NOMO-1 treated with DMSO at 0.1 percent for 48 hours (cell line): ENCODE measurements around the gene NDUFS1.
A peak's percentile ranks its signal among the peaks of the same experiment; 100 is the strongest.
"Not testable (repeated sequence)": the region's sequence is repeated elsewhere in the genome, so short reads cannot be mapped to it uniquely, and the experiment has no call there.

Experiments
- DNase-seq: peaks from one replicate; lab custom pipeline; 2025; ENCODE audit not compliant: unreplicated experiment; lab: John Stamatoyannopoulos, UW

Gene NDUFS1

GRCh38 chr2:206163251-206163880 is 4.1 kb upstream of the NDUFS1 start:
- DNase-seq = no peak

GRCh38 chr2:206162401-206162800 is 3.2 kb upstream of the NDUFS1 start:
- not testable (repeated sequence) for DNase-seq

- DNase-seq = no peak
Measured at GRCh38 chr2:206160807-206161179, 1.5 kb upstream of the NDUFS1 start.

- DNase-seq = no peak
Measured at GRCh38 chr2:206160125-206160806, 1.0 kb upstream of the NDUFS1 start.

GRCh38 chr2:206158563-206159345 is 490 bp downstream of the NDUFS1 start:
- no peak for DNase-seq

- DNase-seq = not testable (repeated sequence)
Measured at GRCh38 chr2:206157014-206157413, 2.2 kb downstream of the NDUFS1 start.

- DNase-seq = no peak
Measured at GRCh38 chr2:206154197-206154596, 5.0 kb downstream of the NDUFS1 start.

GRCh38 chr2:206150631-206151030 is 8.6 kb downstream of the NDUFS1 start:
- no peak for DNase-seq

GRCh38 chr2:206150168-206150567 is 9.1 kb downstream of the NDUFS1 start:
- no peak for DNase-seq

- no peak for DNase-seq
Measured at GRCh38 chr2:206149330-206149729, 9.9 kb downstream of the NDUFS1 start.

GRCh38 chr2:206145665-206146064 is 13.6 kb downstream of the NDUFS1 start:
- no peak for DNase-seq

- DNase-seq = no peak
Measured at GRCh38 chr2:206144383-206144782, 14.9 kb downstream of the NDUFS1 start.

- DNase-seq = no peak
Measured at GRCh38 chr2:206143451-206143850, 15.8 kb downstream of the NDUFS1 start.

- DNase-seq = peak; percentile 4
Measured at GRCh38 chr2:206127656-206128055, 31.6 kb downstream of the NDUFS1 start.

GRCh38 chr2:206125901-206126300 is 33.3 kb downstream of the NDUFS1 start:
- DNase-seq = no peak

- not testable (repeated sequence) for DNase-seq
Measured at GRCh38 chr2:206122569-206122968, 36.7 kb downstream of the NDUFS1 start.

- DNase-seq = no peak
Measured at GRCh38 chr2:206116278-206116677, 43.0 kb downstream of the NDUFS1 start.

GRCh38 chr2:206115026-206115578 is 44.1 kb downstream of the NDUFS1 start:
- DNase-seq = no peak

- DNase-seq = no peak
Measured at GRCh38 chr2:206112846-206113547, 46.2 kb downstream of the NDUFS1 start.

GRCh38 chr2:206112108-206112507 is 47.1 kb downstream of the NDUFS1 start:
- DNase-seq = no peak

GRCh38 chr2:206108713-206109112 is 50.5 kb downstream of the NDUFS1 start:
- no peak for DNase-seq
